Mesendoderm (in vitro differentiated cells): Measurements from ENCODE around the gene SFTA2.
"Not testable (repeated sequence)": the region's sequence is repeated elsewhere in the genome, so short reads cannot be mapped to it uniquely, and the experiment has no call there.

Experiments
- DNase-seq: peaks from one replicate; pipeline ENCODE4 v3.0.0; 2013
- H2AK5ac ChIP-seq: 2 replicates; pipeline ENCODE4 v1.6.1; 2013; ENCODE audit warnings: low read length, inconsistent platforms
- H2BK120ac ChIP-seq: 2 replicates; pipeline ENCODE4 v1.6.1; 2013; ENCODE audit warnings: low read depth, mild to moderate bottlenecking, low read length, moderate library complexity, mixed read lengths
- H2BK15ac ChIP-seq: replicated peaks from 2 replicates; pipeline ENCODE4 v1.6.1; 2013; ENCODE audit warnings: low read depth, mild to moderate bottlenecking, moderate library complexity
- H2BK5ac ChIP-seq: 2 replicates; pipeline ENCODE4 v1.6.1; 2013; ENCODE audit warnings: low read length, inconsistent platforms
- H3K18ac ChIP-seq: 2 replicates; pipeline ENCODE4 v1.6.1; 2013; ENCODE audit warnings: mild to moderate bottlenecking, low read length, mixed read lengths
- H3K23ac ChIP-seq: one replicate; pipeline ENCODE4 v1.6.1; 2013; ENCODE audit warnings: low read length
- H3K27ac ChIP-seq: 2 replicates; pipeline ENCODE4 v1.5.1; 2013; ENCODE audit warnings: low read depth, mild to moderate bottlenecking, inconsistent platforms, low read length, moderate library complexity
- H3K27me3 ChIP-seq: 2 replicates; pipeline ENCODE4 v1.6.1; 2013; ENCODE audit warnings: low read length, control low read depth, mild to moderate bottlenecking, inconsistent platforms; ENCODE audit not compliant: insufficient read depth, poor library complexity
- H3K36me3 ChIP-seq: 2 replicates; pipeline ENCODE4 v1.6.1; 2013; ENCODE audit warnings: low read length, inconsistent platforms; ENCODE audit not compliant: control insufficient read depth, insufficient read depth
- H3K4ac ChIP-seq: one replicate; pipeline ENCODE4 v1.6.1; 2013; ENCODE audit warnings: low read depth, mild to moderate bottlenecking, low read length, moderate library complexity
- H3K4me1 ChIP-seq: 2 replicates; pipeline ENCODE4 v1.6.1; 2013; ENCODE audit warnings: low read depth, low read length, inconsistent platforms; ENCODE audit not compliant: control insufficient read depth
- H3K4me2 ChIP-seq: 2 replicates; pipeline ENCODE4 v1.6.1; 2013; ENCODE audit warnings: low read length
- H3K4me3 ChIP-seq: 2 replicates; pipeline ENCODE4 v1.5.1; 2013; ENCODE audit warnings: mild to moderate bottlenecking, low read length
- H3K56ac ChIP-seq: one replicate; pipeline ENCODE4 v1.6.1; 2013; ENCODE audit warnings: low read length
- H3K79me1 ChIP-seq: 2 replicates; pipeline ENCODE4 v1.6.1; 2013; ENCODE audit warnings: low read length, inconsistent platforms
- H3K79me2 ChIP-seq: 2 replicates; pipeline ENCODE4 v1.6.1; 2013; ENCODE audit warnings: mild to moderate bottlenecking, low read length; ENCODE audit not compliant: control insufficient read depth, insufficient read depth
- H3K9ac ChIP-seq: 2 replicates; pipeline ENCODE4 v1.6.1; 2013; ENCODE audit warnings: low read length, inconsistent platforms
- H4K5ac ChIP-seq: one replicate; pipeline ENCODE4 v1.6.1; 2013; ENCODE audit warnings: low read length
- H4K8ac ChIP-seq: one replicate; pipeline ENCODE4 v1.6.1; 2013; ENCODE audit warnings: low read depth, mild to moderate bottlenecking, control low read depth, low read length, moderate library complexity
- WGBS: extraction: QIAGEN DNeasy Blood & Tissue Kit; methylation state at CpG from one replicate; pipeline ENCODE4 v1.1.7; 2013; ENCODE audit warnings: low lambda C conversion rate, missing lambda C conversion rate; ENCODE audit not compliant: insufficient coverage; ENCODE audit errors: extremely low coverage; 5-methylcytosine and 5-hydroxymethylcytosine counted together

The SFTA2 gene

DNA sequence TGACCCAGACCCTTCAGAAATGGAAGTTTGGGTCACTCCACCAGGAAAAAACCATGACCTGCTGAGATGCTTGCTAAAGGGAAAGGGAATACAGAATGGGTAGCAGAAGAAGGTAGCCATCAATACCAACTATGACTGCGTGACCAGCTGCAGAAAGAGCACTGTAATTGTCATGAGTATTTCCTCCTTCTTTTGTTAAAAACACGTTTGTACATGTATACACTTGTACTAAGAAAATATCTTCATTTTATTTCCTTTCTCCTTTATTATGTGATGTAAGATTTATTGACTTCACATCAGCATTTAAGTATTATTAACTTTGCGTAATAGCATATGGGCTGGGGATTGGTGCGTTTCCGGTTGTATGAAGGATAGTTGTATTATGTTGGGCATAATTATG lies 39.0 kb upstream of the SFTA2 start:
- no peaks in the 10 kb centered on the region for H3K27me3 ChIP-seq

GRCh38 chr6:30969171-30969570 lies 37.2 kb upstream of the SFTA2 start:
- not testable (repeated sequence) for H3K23ac ChIP-seq, H3K9ac ChIP-seq, H3K79me2 ChIP-seq, H2AK5ac ChIP-seq, H3K79me1 ChIP-seq, H3K4me3 ChIP-seq, H2BK120ac ChIP-seq, H3K27me3 ChIP-seq, H2BK15ac ChIP-seq, H3K36me3 ChIP-seq, H2BK5ac ChIP-seq, H3K4ac ChIP-seq, H4K8ac ChIP-seq, H4K5ac ChIP-seq, DNase-seq, H3K4me1 ChIP-seq, H3K18ac ChIP-seq, H3K27ac ChIP-seq, H3K56ac ChIP-seq, H3K4me2 ChIP-seq
- no CpG with 5 or more reads among the region's 6 CpGs for WGBS

More for the DNA sequence above, 39.0 kb upstream of the SFTA2 start:
- H3K4me1 ChIP-seq: no peaks in the 10 kb centered on the region
- H3K9ac ChIP-seq: no peak overlapping the region
- no peaks in the 10 kb centered on the region for H3K79me2 ChIP-seq
- DNase-seq: no peak
- H3K4ac ChIP-seq: no peak overlapping the region
- WGBS: no CpG with 5 or more reads among the region's 5 CpGs
- no peak overlapping the region for H3K27ac ChIP-seq
- no peak overlapping the region for H3K4me3 ChIP-seq
- H2BK5ac ChIP-seq: no peak overlapping the region
- H2BK15ac ChIP-seq: no peak overlapping the region
- H3K56ac ChIP-seq: no peak overlapping the region
- no peak overlapping the region for H2BK120ac ChIP-seq
- H2AK5ac ChIP-seq: no peak overlapping the region
- no peak overlapping the region for H4K5ac ChIP-seq
- no peak overlapping the region for H3K23ac ChIP-seq
- no peak overlapping the region for H4K8ac ChIP-seq
- no peaks in the 10 kb centered on the region for H3K79me1 ChIP-seq
- no peak overlapping the region for H3K18ac ChIP-seq
- H3K4me2 ChIP-seq: no peak overlapping the region
- no peaks in the 10 kb centered on the region for H3K36me3 ChIP-seq

GRCh38 chr6:30966154-30966553 lies 34.2 kb upstream of the SFTA2 start:
- DNase-seq: no peak
- H2BK5ac ChIP-seq: no peak overlapping the region
- no peak overlapping the region for H2BK15ac ChIP-seq
- no peak overlapping the region for H3K18ac ChIP-seq
- no peak overlapping the region for H4K5ac ChIP-seq
- no peaks in the 10 kb centered on the region for H3K79me1 ChIP-seq
- H3K23ac ChIP-seq: no peak overlapping the region
- H3K4me2 ChIP-seq: no peak overlapping the region
- H3K4ac ChIP-seq: no peak overlapping the region
- H3K56ac ChIP-seq: no peak overlapping the region
- H2BK120ac ChIP-seq: no peak overlapping the region
- H3K4me3 ChIP-seq: no peak overlapping the region
- H3K27me3 ChIP-seq: no peaks in the 10 kb centered on the region
- H3K4me1 ChIP-seq: no peaks in the 10 kb centered on the region
- H2AK5ac ChIP-seq: no peak overlapping the region
- H3K27ac ChIP-seq: no peak overlapping the region
- no peak overlapping the region for H3K9ac ChIP-seq
- no CpG with 5 or more reads among the region's 3 CpGs for WGBS
- H3K36me3 ChIP-seq: no peaks in the 10 kb centered on the region
- H3K79me2 ChIP-seq: no peaks in the 10 kb centered on the region
- no peak overlapping the region for H4K8ac ChIP-seq

DNA sequence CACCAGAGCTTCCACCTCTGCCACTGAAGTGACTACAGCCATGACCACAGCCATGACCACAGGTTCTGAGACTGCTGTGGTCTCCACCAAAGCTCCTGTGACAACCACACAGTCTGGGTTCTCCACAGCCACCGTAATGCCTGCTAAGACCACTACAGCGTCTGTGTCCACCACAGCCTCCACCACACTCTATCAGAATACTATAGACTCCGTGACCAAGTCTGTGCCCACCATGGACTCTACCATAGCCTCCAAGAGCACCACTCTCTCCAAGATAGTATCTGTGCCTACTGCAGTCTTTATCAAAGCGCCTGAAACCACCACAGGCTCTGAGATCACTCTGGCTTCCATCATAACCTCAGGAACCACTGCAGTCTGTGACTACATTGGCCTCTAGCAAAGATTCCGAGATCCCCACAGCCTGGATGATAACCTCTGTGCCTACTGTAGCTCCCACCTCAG lies 33.2 kb upstream of the SFTA2 start:
- H2BK15ac ChIP-seq: no peak overlapping the region
- no peaks in the 10 kb centered on the region for H3K79me2 ChIP-seq
- DNase-seq: no peak
- H3K4me1 ChIP-seq: no peaks in the 10 kb centered on the region
- no peak overlapping the region for H3K56ac ChIP-seq
- no peak overlapping the region for H3K4me2 ChIP-seq
- no peak overlapping the region for H3K18ac ChIP-seq
- no peak overlapping the region for H3K27ac ChIP-seq
- H2AK5ac ChIP-seq: no peak overlapping the region
- no peak overlapping the region for H2BK120ac ChIP-seq
- H3K79me1 ChIP-seq: no peaks in the 10 kb centered on the region
- H3K4me3 ChIP-seq: no peak overlapping the region
- H3K36me3 ChIP-seq: no peaks in the 10 kb centered on the region
- no peak overlapping the region for H4K8ac ChIP-seq
- H3K9ac ChIP-seq: no peak overlapping the region
- no peak overlapping the region for H4K5ac ChIP-seq
- H3K4ac ChIP-seq: no peak overlapping the region
- WGBS: no CpG with 5 or more reads among the region's 5 CpGs
- H2BK5ac ChIP-seq: no peak overlapping the region
- H3K27me3 ChIP-seq: no peaks in the 10 kb centered on the region
- no peak overlapping the region for H3K23ac ChIP-seq

DNA sequence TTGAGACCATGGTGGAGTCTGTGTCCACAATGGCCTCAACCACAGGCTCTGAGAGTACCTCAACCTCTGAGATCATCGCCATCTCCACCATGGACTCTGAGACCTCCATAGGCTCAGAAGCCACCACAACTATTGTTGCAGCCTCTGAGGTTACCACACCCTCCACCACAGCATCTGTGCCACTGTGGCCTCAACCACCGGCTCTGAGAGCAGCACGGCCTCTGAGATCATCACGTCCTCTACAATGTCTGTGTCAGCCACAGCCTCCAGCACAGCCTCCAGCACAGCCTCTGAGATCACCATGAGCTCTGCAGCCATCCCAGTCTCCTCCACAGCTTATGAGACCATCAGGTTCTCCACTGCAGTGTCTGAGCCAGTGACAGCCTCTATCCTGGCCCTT lies 32.1 kb upstream of the SFTA2 start:
- Histone ChIP-seq H3K4me3 (no peak overlapping the region), H3K79me1 (no peaks in the 10 kb centered on the region), H3K27ac (no peak overlapping the region), H4K8ac (no peak overlapping the region), H3K27me3 (no peaks in the 10 kb centered on the region), H3K56ac (no peak overlapping the region), H3K4me1 (no peaks in the 10 kb centered on the region), H3K18ac (no peak overlapping the region), H3K4ac (no peak overlapping the region), H2BK120ac (no peak overlapping the region), H3K79me2 (no peaks in the 10 kb centered on the region), H2BK15ac (no peak overlapping the region), H3K36me3 (no peaks in the 10 kb centered on the region), H3K23ac (no peak overlapping the region), H4K5ac (no peak overlapping the region), H2BK5ac (no peak overlapping the region), H2AK5ac (no peak overlapping the region), H3K4me2 (no peak overlapping the region), H3K9ac (no peak overlapping the region)
- DNase-seq: no peak
- no CpG with 5 or more reads among the region's 4 CpGs for WGBS

DNA sequence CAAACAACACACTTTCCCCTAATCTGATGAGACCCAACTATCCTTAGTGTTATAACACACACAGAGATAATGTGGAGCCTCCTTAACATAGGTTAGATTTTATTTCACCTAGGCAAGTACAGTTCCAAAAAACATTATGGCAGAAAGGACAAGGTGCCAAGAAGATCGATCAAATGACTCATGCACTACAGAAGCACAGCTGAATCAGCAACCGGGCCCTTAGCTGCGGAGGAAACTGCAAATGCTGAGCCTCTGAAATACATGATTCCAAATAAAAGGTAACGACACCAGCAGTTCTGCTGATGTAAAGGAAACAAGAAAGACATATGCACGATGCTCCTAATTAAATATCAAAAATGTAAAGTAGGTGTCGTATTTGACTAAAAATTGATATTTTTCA lies 31.7 kb upstream of the SFTA2 start:
- no peak overlapping the region for H4K8ac ChIP-seq
- no peak overlapping the region for H4K5ac ChIP-seq
- H3K23ac ChIP-seq: no peak overlapping the region
- H2BK15ac ChIP-seq: no peak overlapping the region
- WGBS: no CpG with 5 or more reads among the region's 6 CpGs
- H3K56ac ChIP-seq: no peak overlapping the region
- H3K4me3 ChIP-seq: no peak overlapping the region
- no peak overlapping the region for H3K4me2 ChIP-seq
- H3K36me3 ChIP-seq: no peaks in the 10 kb centered on the region
- no peak for DNase-seq
- no peaks in the 10 kb centered on the region for H3K79me1 ChIP-seq
- H3K79me2 ChIP-seq: no peaks in the 10 kb centered on the region
- no peak overlapping the region for H2BK5ac ChIP-seq
- no peak overlapping the region for H2AK5ac ChIP-seq
- no peak overlapping the region for H3K9ac ChIP-seq
- no peak overlapping the region for H2BK120ac ChIP-seq
- H3K27me3 ChIP-seq: no peaks in the 10 kb centered on the region
- no peak overlapping the region for H3K27ac ChIP-seq
- no peak overlapping the region for H3K4ac ChIP-seq
- H3K18ac ChIP-seq: no peak overlapping the region
- no peaks in the 10 kb centered on the region for H3K4me1 ChIP-seq
